Endothelial cell of umbilical vein (primary cell): Measurements from ENCODE around the gene TEF.

Experiments used
- CTCF ChIP-seq, 2 donors: IDR thresholded peaks; 1 replicate in 1 of 2; 2 replicates in 1 of 2; pipeline ENCODE4 v1.5.1; 2011; ENCODE audit warnings: low read length in 2 of 2, mild to moderate bottlenecking in 2 of 2, moderate library complexity in 2 of 2, control low read depth in 1 of 2, inconsistent platforms in 1 of 2, low read depth in 1 of 2; ENCODE audit not compliant: insufficient read depth in 1 of 2; ENCODE audit errors: extremely low read depth in 1 of 2
- EZH2 ChIP-seq: IDR thresholded peaks from 2 replicates; pipeline ENCODE4 v1.6.1; 2012; ENCODE audit warnings: borderline replicate concordance, low read depth, mild to moderate bottlenecking, moderate library complexity, low read length, inconsistent platforms; ENCODE audit not compliant: severe bottlenecking
- FOS ChIP-seq: IDR thresholded peaks from 2 replicates; pipeline ENCODE4 v1.6.1; 2011; ENCODE audit warnings: mild to moderate bottlenecking, low read length, moderate library complexity, borderline replicate concordance; ENCODE audit not compliant: insufficient read depth
- JUN ChIP-seq: IDR thresholded peaks from 2 replicates; pipeline ENCODE4 v1.6.1; 2011; ENCODE audit warnings: borderline replicate concordance, low read depth; ENCODE audit not compliant: insufficient read length, insufficient read depth
- MAX ChIP-seq: IDR thresholded peaks from 2 replicates; pipeline ENCODE4 v1.6.1; 2011; ENCODE audit not compliant: insufficient read depth, insufficient read length
- MYC ChIP-seq: IDR thresholded peaks from one replicate; pipeline ENCODE4 v1.6.1; 2011; ENCODE audit warnings: mild to moderate bottlenecking, low read depth, low read length
- POLR2A ChIP-seq: IDR thresholded peaks from 2 replicates; pipeline ENCODE4 v1.6.1; 2012; ENCODE audit warnings: low read depth, mild to moderate bottlenecking, control low read depth, low read length
- POLR2AphosphoS5 ChIP-seq: IDR thresholded peaks from 2 replicates; pipeline ENCODE4 v1.6.1; 2012; ENCODE audit warnings: low read depth, mild to moderate bottlenecking, control low read depth, low read length, moderate library complexity; ENCODE audit not compliant: insufficient read depth

- TF ChIP-seq CTCF (IDR thresholded peaks at IDR 0.05; ENCODE audit: extremely low read depth in 1 of 2, insufficient read depth in 1 of 2, low read depth in 1 of 2, low read length in 2 of 2): no peak
- no peak for TF ChIP-seq POLR2AphosphoS5
- no peak for TF ChIP-seq POLR2A
- no peak for TF ChIP-seq EZH2
- TF ChIP-seq MYC: no peak
- TF ChIP-seq MAX: no peak
- TF ChIP-seq FOS: no peak
- TF ChIP-seq JUN: no peak
These were observed 36.1 kb downstream of the TEF start for GRCh38 chr22:41417622-41418390.
